Measurements from ENCODE around the gene BABAM2.

GRCh38 chr2:28206762-28207161, 316.2 kb downstream of the BABAM2 start:
- TF ChIP-seq CTCF (IDR thresholded peaks at IDR 0.05; ENCODE audit: poor library complexity), result no peak
- TF ChIP-seq EZH2 (IDR thresholded peaks at IDR 0.05; ENCODE audit: borderline replicate concordance), result no peak

All from hepatocyte (in vitro differentiated cells).